ENCODE data around the gene TM9SF4. TPM values are rescaled to one million over a fixed set of nuclear protein-coding genes. Genes with fewer than 3 reads are reported as not detected.

Gene TM9SF4
- total RNA-seq, 5 donors from 2014 or later (not counting 1 experiment from before 2014, with no cell fraction given), result 32.6 to 42.3 (median 38.0) TPM

DNA sequence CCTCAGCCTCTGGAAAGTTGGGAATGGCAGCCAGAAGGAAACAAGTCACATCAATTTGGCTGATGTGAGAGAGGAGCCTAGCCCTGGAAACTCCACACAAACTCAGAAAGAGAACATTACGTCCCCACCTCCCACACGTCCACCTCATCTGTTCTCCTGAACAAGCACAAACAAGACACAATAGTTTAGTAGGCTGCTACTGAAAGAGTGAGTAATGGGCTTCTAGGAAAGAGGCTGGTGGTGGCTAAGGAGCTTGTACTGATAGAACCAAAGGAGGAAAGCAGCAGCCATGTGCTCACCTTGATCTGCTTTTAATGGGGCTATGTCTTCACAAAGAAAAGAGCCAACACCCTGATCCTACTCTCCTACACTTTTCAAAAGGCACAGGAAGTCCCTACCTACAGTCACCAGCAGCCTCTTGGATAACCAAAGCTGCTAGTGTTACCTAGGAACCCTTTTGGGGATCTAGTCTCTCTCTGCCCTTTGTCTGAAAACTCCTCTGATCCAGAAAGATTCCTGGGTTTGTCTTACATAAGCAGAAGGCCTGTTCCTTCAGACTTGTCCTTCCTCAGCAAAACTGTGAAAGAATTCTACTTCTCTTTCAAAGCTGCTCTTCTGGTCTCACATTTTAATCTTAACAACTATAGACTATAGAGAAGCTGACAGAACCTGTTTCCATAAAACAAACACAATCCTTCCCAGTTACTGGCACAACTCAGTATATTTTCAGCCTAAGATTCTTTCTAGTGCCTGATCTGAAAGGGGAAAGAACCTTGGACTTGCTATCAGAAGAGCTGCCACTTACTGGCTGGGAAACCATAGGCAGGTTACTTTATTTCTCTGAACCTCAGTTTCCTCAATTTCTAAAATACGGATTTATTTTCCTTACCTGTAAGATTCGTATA, 94.9 kb downstream of the TM9SF4 start:
- Histone ChIP-seq H3K27ac (ENCODE audit: low read length) (no peak overlapping the region), H3K4me1 (ENCODE audit: control insufficient read depth in 1 of 2, extremely low read depth in 1 of 2, insufficient read depth in 2 of 2, low read length in 2 of 2) (peaks cover 26 to 48% of the 10 kb centered on the region in 2 experiments), H3K36me3 (ENCODE audit: control insufficient read depth in 2 of 2, extremely low read depth in 1 of 2, insufficient read depth in 1 of 2, low read length in 1 of 2) (peaks cover 0 to 19% of the 10 kb centered on the region in 2 donors), H3K27me3 (replicated peaks in 1 of 2; ENCODE audit: control insufficient read depth in 2 of 2, extremely low read depth in 1 of 2, insufficient read depth in 2 of 2, low read length in 1 of 2) (no peaks in the 10 kb centered on the region), H3K4me3 (ENCODE audit: control insufficient read depth in 1 of 2, extremely low read depth in 1 of 2, low read length in 1 of 2) (no peak overlapping the region), H3K9me3 (no peaks in the 10 kb centered on the region)
- peaks cover 4% of the 10 kb centered on the region for H3K36me3 Mint-ChIP-seq
- CTCF ChIA-PET, result no interaction called here
- POLR2A ChIA-PET, result no interaction called here
- no peak for ATAC-seq (replicated peaks in 1 of 4)
- H3K27ac Mint-ChIP-seq, result peak overlapping the region; percentile 36 to 91
- H3K4me1 Mint-ChIP-seq, result peaks cover 69 to 72% (median 70%) of the 10 kb centered on the region in 3 donors
- no peaks in the 10 kb centered on the region for H3K27me3 Mint-ChIP-seq
- H3K4me3 Mint-ChIP-seq, result peak overlapping the region in 1 of 3 donors; percentile 93
- H3K9me3 Mint-ChIP-seq, result no peaks in the 10 kb centered on the region
- no peak for DNase-seq
- WGBS (ENCODE audit: insufficient coverage), result no CpG with 5 or more reads among the region's 4 CpGs

DNA sequence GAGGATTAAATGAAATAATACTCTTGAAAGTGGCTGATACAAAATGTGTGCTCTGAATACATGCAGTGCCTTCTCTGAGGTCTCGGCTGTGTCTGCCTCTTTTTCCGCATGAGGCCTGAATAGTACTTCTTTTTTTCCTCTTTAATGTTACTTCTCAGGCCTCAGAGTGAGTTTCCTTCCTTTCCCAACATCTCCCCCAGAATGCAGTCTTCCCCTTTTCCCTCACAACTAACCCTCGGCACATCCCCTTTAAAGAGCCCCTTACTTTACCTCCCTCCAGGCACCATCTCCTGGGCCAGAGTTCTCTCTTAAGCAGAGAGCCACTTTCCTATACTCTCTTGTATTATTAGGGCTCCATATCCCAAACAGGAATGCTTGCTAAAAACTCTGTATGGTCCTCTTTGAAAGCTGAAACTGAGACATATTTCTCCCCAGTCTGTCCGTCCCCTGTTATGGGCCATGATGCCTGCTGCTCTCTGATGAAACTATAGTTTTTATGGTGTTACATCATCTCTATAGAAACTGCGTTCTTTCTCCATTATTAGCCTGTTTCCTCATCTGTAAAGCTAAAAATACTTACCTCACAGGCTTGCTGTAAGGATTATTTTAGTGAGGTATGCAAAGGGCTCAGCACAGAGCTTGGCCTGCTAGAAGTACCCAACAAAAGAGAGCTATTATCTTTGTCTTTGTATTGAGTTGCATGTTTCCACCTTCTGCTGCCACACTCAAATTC, 95.8 kb downstream of the TM9SF4 start:
- 100% methylated on average over 1 of the region's 5 CpGs for WGBS (ENCODE audit: insufficient coverage)
- no peaks in the 10 kb centered on the region for H3K9me3 ChIP-seq
- no peak overlapping the region for H3K27ac ChIP-seq (ENCODE audit: low read length)
- no peaks in the 10 kb centered on the region for H3K27me3 Mint-ChIP-seq
- H3K4me1 Mint-ChIP-seq, result peaks cover 77 to 79% (median 78%) of the 10 kb centered on the region in 3 donors
- no peak overlapping the region for H3K4me3 ChIP-seq (ENCODE audit: control insufficient read depth in 1 of 2, extremely low read depth in 1 of 2, low read length in 1 of 2)
- H3K36me3 Mint-ChIP-seq, result peaks cover 7% of the 10 kb centered on the region
- H3K4me1 ChIP-seq (ENCODE audit: control insufficient read depth in 1 of 2, extremely low read depth in 1 of 2, insufficient read depth in 2 of 2, low read length in 2 of 2), result peaks cover 26 to 55% of the 10 kb centered on the region in 2 experiments
- no peaks in the 10 kb centered on the region for H3K27me3 ChIP-seq (replicated peaks in 1 of 2; ENCODE audit: control insufficient read depth in 2 of 2, extremely low read depth in 1 of 2, insufficient read depth in 2 of 2, low read length in 1 of 2)
- H3K27ac Mint-ChIP-seq, result peak overlapping the region; percentile 41 to 91
- ChIA-PET CTCF (no interaction called here), POLR2A (interaction anchor here in 1 of 2 donors (0.6 to 0.8 kb wide), 3 partner anchors 14 to 1607 kb away, joined by 3 to 7 read pairs (median 3); no protein-coding TSS in a partner anchor)
- DNase-seq (no peak), ATAC-seq (replicated peaks in 1 of 4) (no peak)
- no peaks in the 10 kb centered on the region for H3K9me3 Mint-ChIP-seq
- peak overlapping the region; percentile 93 to 96 (median 94) for H3K4me3 Mint-ChIP-seq
- peaks cover 0 to 15% of the 10 kb centered on the region in 2 donors for H3K36me3 ChIP-seq (ENCODE audit: control insufficient read depth in 2 of 2, extremely low read depth in 1 of 2, insufficient read depth in 1 of 2, low read length in 1 of 2)

DNA sequence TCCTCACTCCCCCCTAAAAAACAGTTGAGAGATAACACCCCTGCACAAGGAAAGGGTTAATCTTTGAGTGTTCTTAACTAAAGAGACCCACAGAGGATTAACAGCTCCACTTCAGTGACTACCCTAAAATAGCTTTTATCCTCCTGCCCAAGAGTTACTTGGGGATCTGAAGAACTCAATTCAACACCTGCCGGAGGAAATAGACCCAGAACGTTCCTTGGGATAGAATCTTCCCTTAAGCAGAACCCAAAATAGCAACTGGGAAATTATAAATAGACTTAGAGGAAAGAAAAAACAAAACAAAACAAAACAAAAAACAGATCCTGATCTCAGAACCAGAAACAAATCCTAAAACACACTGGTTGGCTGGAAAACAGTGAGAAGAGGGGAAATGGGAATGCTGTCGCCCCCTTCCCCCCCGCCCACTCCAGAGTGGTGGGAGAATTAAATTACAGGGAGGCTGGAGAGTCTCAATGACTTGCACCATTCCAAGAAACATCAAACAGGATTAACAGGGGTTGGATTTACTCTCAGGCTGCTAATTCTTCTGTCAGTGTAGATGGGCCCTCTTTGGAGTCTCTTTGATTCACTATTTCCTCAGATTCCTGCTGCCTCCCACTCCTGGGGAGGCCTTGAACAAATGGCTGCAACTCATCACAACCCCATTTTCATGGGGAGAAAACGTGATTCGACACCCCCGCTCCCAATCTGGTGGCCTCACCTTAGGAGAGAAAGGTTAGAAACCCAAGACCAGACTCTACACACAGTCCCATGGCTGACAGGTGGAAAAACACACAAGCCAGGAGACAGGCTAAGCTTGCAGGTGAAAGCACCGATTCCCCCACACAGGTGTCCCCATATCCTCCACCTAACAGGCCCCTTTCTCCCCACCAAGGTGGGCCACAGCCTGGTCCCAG, 96.6 kb downstream of the TM9SF4 start:
- Histone ChIP-seq H3K9me3 (no peaks in the 10 kb centered on the region), H3K27ac (ENCODE audit: low read length) (peak overlapping the region; percentile 62), H3K27me3 (replicated peaks in 1 of 2; ENCODE audit: control insufficient read depth in 2 of 2, extremely low read depth in 1 of 2, insufficient read depth in 2 of 2, low read length in 1 of 2) (no peaks in the 10 kb centered on the region), H3K4me3 (ENCODE audit: control insufficient read depth in 1 of 2, extremely low read depth in 1 of 2, low read length in 1 of 2) (peak overlapping the region in 1 of 2 donors; percentile 90), H3K36me3 (ENCODE audit: control insufficient read depth in 2 of 2, extremely low read depth in 1 of 2, insufficient read depth in 1 of 2, low read length in 1 of 2) (peaks cover 0 to 15% of the 10 kb centered on the region in 2 donors), H3K4me1 (ENCODE audit: control insufficient read depth in 1 of 2, extremely low read depth in 1 of 2, insufficient read depth in 2 of 2, low read length in 2 of 2) (peaks cover 26 to 56% of the 10 kb centered on the region in 2 experiments)
- ChIA-PET POLR2A (interaction anchor here in 1 of 2 donors (0.6 to 0.8 kb wide), 3 partner anchors 15 to 1607 kb away, joined by 3 to 7 read pairs (median 3); no protein-coding TSS in a partner anchor), CTCF (no interaction called here)
- Mint-ChIP-seq H3K4me3 (peak overlapping the region; percentile 93 to 96 (median 94)), H3K9me3 (no peaks in the 10 kb centered on the region), H3K27me3 (no peaks in the 10 kb centered on the region), H3K27ac (peak overlapping the region; percentile 91 to 95), H3K4me1 (peaks cover 83 to 84% (median 84%) of the 10 kb centered on the region in 3 donors), H3K36me3 (peaks cover 14% of the 10 kb centered on the region)
- ATAC-seq (replicated peaks in 1 of 4), result no peak
- no CpG with 5 or more reads among the region's 8 CpGs for WGBS (ENCODE audit: insufficient coverage)
- DNase-seq, result no peak

DNA sequence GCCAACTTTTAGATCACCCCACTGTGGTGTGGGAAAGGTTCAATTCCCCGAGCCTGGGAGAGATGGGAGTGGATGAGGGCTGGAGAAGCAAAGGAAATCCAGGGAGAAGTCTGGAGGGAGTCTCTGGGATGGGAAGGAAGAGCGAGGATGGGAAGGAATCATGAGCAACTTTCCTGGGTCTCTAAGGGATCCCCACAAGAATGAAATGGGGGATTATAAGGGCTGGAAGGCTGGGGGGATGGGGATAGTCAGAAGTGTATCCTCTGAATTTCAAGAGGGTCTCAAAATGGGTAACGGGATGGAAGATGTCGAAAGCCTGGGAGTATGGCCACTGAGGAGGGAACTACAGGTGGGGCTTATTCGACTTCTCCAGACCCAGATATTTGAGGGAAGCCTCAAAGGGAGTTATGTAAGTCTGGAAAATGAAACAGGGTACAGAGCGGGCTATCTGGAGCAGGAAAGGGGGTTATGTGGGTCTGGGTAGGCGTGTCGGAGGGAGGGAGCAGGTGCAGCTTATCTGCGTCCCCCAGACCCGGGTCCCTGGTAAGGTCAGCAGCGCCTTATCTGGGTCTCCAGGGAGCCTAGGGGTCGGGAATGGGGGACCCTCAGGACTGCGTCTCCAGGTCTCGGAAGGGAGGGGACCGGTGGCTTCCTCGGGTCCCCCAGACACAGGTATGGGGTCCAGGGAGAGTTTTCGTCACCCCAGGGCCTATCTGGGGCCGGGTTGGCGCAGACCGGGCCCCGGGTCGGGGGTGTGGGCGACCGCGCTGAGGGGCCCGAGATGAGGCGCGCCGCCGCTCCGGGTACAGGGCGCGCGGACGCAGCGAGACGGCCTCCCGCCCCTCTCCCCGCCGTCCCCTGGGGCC, 97.5 kb downstream of the TM9SF4 start:
- WGBS (ENCODE audit: insufficient coverage), result 2% methylated on average over 40 of the region's 40 CpGs
- peak in 3 of 4 experiments; percentile 4 to 18 (median 11) for ATAC-seq (replicated peaks in 1 of 4)
- peak overlapping the region; percentile 62 for H3K27ac ChIP-seq (ENCODE audit: low read length)
- no peaks in the 10 kb centered on the region for H3K9me3 ChIP-seq
- H3K9me3 Mint-ChIP-seq, result no peaks in the 10 kb centered on the region
- peaks cover 4 to 14% of the 10 kb centered on the region in 2 donors for H3K36me3 ChIP-seq (ENCODE audit: control insufficient read depth in 2 of 2, extremely low read depth in 1 of 2, insufficient read depth in 1 of 2, low read length in 1 of 2)
- peaks cover 26 to 56% of the 10 kb centered on the region in 2 experiments for H3K4me1 ChIP-seq (ENCODE audit: control insufficient read depth in 1 of 2, extremely low read depth in 1 of 2, insufficient read depth in 2 of 2, low read length in 2 of 2)
- H3K36me3 Mint-ChIP-seq, result peaks cover 19% of the 10 kb centered on the region
- H3K4me3 Mint-ChIP-seq, result peak overlapping the region; percentile 93 to 96 (median 94)
- ChIA-PET CTCF (no interaction called here), POLR2A (no interaction called here)
- H3K27me3 Mint-ChIP-seq, result no peaks in the 10 kb centered on the region
- no peaks in the 10 kb centered on the region for H3K27me3 ChIP-seq (replicated peaks in 1 of 2; ENCODE audit: control insufficient read depth in 2 of 2, extremely low read depth in 1 of 2, insufficient read depth in 2 of 2, low read length in 1 of 2)
- peak in 4 of 35 experiments; percentile 6 to 32 (median 13) for DNase-seq
- H3K4me1 Mint-ChIP-seq, result peaks cover 86 to 89% (median 88%) of the 10 kb centered on the region in 3 donors
- H3K4me3 ChIP-seq (ENCODE audit: control insufficient read depth in 1 of 2, extremely low read depth in 1 of 2, low read length in 1 of 2), result peak overlapping the region; percentile 90 to 92
- peak overlapping the region; percentile 91 to 95 for H3K27ac Mint-ChIP-seq

DNA sequence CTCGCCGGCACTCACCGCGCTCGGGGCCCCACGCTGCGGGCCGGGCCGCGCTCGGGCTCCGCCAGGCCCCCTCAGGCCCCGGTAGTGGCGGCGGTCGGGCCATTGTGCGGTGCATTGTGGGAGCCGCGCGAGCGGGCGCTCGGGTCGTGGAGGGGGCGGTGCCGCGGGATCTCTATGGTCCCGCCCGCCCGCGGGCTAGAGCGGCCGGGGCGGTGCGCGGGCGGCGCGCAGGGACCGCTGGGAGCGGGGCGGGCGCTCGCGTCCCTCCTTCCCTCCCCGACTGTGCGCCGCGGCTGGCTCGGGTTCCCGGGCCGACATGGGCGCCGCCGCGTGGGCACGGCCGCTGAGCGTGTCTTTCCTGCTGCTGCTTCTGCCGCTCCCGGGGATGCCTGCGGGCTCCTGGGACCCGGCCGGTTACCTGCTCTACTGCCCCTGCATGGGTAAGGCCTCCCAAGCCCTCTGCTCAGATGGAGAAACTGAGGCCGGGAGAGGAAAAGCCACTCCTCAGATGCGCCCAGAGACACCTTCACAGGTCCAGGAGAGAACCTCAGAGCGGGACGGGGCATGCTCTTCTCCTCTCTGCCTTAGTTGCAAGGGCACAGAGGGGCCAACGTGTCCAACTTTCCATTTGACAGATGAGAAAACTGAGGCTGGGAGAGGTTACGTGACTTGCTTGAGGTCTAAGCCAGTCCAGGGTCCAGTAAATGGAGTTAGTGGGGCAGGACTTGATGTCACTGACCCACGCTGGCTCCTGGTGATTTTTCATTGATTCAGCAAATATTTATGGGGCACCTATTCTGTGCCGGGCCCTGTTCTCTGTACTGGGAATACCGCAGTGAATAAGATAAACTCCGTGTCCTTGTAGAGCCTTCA, 98.3 kb downstream of the TM9SF4 start, which contains the start of the genes PLAGL2 and POFUT1:
Gene PLAGL2, minus strand, starts transcription at position 118 of the 873 bp plus-strand sequence. CDS start 5,565 bp downstream, outside the sequence.
Gene POFUT1, plus strand, starts transcription at position 255 of the 873 bp plus-strand sequence. Its CDS starts 62 bp downstream, at position 317.
- no peaks in the 10 kb centered on the region for H3K27me3 ChIP-seq (replicated peaks in 1 of 2; ENCODE audit: control insufficient read depth in 2 of 2, extremely low read depth in 1 of 2, insufficient read depth in 2 of 2, low read length in 1 of 2)
- H3K27ac Mint-ChIP-seq, result peak within 1 kb of the TSS; percentile 91 to 95
- no peaks in the 10 kb centered on the region for H3K9me3 ChIP-seq
- H3K36me3 ChIP-seq (ENCODE audit: control insufficient read depth in 2 of 2, extremely low read depth in 1 of 2, insufficient read depth in 1 of 2, low read length in 1 of 2), result peaks cover 5 to 11% of the 10 kb centered on the region in 2 donors
- H3K4me1 ChIP-seq (ENCODE audit: control insufficient read depth in 1 of 2, extremely low read depth in 1 of 2, insufficient read depth in 2 of 2, low read length in 2 of 2), result peaks cover 26 to 56% of the 10 kb centered on the region in 2 experiments
- ATAC-seq (replicated peaks in 1 of 4) (peak; percentile 96 to 98 (median 98)), DNase-seq (peak; percentile 73 to 92 (median 82))
- H3K4me3 Mint-ChIP-seq, result peak within 1 kb of the TSS; percentile 93 to 96 (median 94)
- WGBS (ENCODE audit: insufficient coverage), result under 1% methylated on average over 73 of the region's 74 CpGs
- CTCF ChIA-PET, result no interaction called here
- peaks cover 82 to 84% (median 83%) of the 10 kb centered on the region in 3 donors for H3K4me1 Mint-ChIP-seq
- peak within 1 kb of the TSS; percentile 62 for H3K27ac ChIP-seq (ENCODE audit: low read length)
- peaks cover 18% of the 10 kb centered on the region for H3K36me3 Mint-ChIP-seq
- no peaks in the 10 kb centered on the region for H3K9me3 Mint-ChIP-seq
- POLR2A ChIA-PET, result interaction anchor here in 1 of 2 donors (0.6 kb wide), 1 partner anchor 1086 kb away, joined by 3 read pairs; no protein-coding TSS in a partner anchor
- no peaks in the 10 kb centered on the region for H3K27me3 Mint-ChIP-seq
- H3K4me3 ChIP-seq (ENCODE audit: control insufficient read depth in 1 of 2, extremely low read depth in 1 of 2, low read length in 1 of 2), result peak within 1 kb of the TSS; percentile 92 to 95
